Caco-2 (cell line): ENCODE results near the gene SHANK1. TPM values are rescaled to one million over a fixed set of nuclear protein-coding genes. Genes with fewer than 3 reads are reported as not detected.

Experiments
- BruUV-seq: library from RNA; stranded (reverse); fragments of 400-500 nt; replicated peaks from 2 replicates; lab custom pipeline; 2021; lab: Mats Ljungman, UMichigan
- CTCF ChIA-PET: fragments of 300-600 bp; sonication (Branson Sonifier 250); formaldehyde crosslinking; loops from one replicate; lab custom pipeline; 2022; ENCODE audit warnings: antibody characterized with exemption; lab: Charles Lee
- POLR2A ChIA-PET: fragments of 300-600 bp; sonication (Branson Sonifier 250); formaldehyde crosslinking; loops from one replicate; lab custom pipeline; 2022; ENCODE audit warnings: antibody characterized with exemption; lab: Charles Lee
- DNase-seq, 2 experiments: peaks; one replicate each; pipeline versions ENCODE4 v3.0.0 to v3.0.0-alpha.2; 2020 to 2022
- H3K27me3 ChIP-seq: replicated peaks from 2 replicates; pipeline ENCODE4 v1.6.0; 2011; ENCODE audit warnings: low read length; ENCODE audit not compliant: control insufficient read depth, insufficient read depth
- H3K36me3 ChIP-seq: 2 replicates; pipeline ENCODE4 v1.5.1; 2011; ENCODE audit warnings: low read length; ENCODE audit not compliant: control insufficient read depth, insufficient read depth
- H3K4me1 ChIP-seq: fragments of 250-450 bp; sonication (Bioruptor Pico); 2 replicates; pipeline ENCODE4 v1.5.1; 2020; ENCODE audit warnings: mild to moderate bottlenecking
- H3K4me3 ChIP-seq: 2 replicates; pipeline ENCODE4 v1.5.1; 2011; ENCODE audit warnings: low read depth, mild to moderate bottlenecking, control low read depth, low read length
- H3K9me3 ChIP-seq: fragments of 250-450 bp; sonication (Bioruptor Pico); 2 replicates; pipeline ENCODE4 v1.5.1; 2020; ENCODE audit warnings: mild to moderate bottlenecking, moderate library complexity
- H3K27ac Mint-ChIP-seq: one replicate; pipeline ENCODE4 v1.8.0; 2022; ENCODE audit warnings: mixed read lengths; ENCODE audit not compliant: unreplicated experiment
- H3K27me3 Mint-ChIP-seq: one replicate; pipeline ENCODE4 v1.8.0; 2022; ENCODE audit warnings: mixed read lengths; ENCODE audit not compliant: insufficient read depth, unreplicated experiment
- H3K36me3 Mint-ChIP-seq: one replicate; pipeline ENCODE4 v1.8.0; 2022; ENCODE audit warnings: mild to moderate bottlenecking, mixed read lengths; ENCODE audit not compliant: insufficient read depth, unreplicated experiment
- H3K4me1 Mint-ChIP-seq: one replicate; pipeline ENCODE4 v1.8.0; 2022; ENCODE audit warnings: low read depth, mixed read lengths; ENCODE audit not compliant: unreplicated experiment
- H3K4me3 Mint-ChIP-seq: one replicate; pipeline ENCODE4 v1.8.0; 2022; ENCODE audit warnings: mild to moderate bottlenecking, moderate library complexity, mixed read lengths; ENCODE audit not compliant: unreplicated experiment
- H3K9me3 Mint-ChIP-seq: one replicate; pipeline ENCODE4 v1.8.0; 2022; ENCODE audit warnings: mixed read lengths; ENCODE audit not compliant: unreplicated experiment
- CTCF ChIP-seq, 2 experiments: fragments of 200-600 bp in 1 of 2; IDR thresholded peaks; 1 replicate in 1 of 2; 2 replicates in 1 of 2; pipeline versions ENCODE4 v1.5.1 to v1.8.0; 2011 to 2022; ENCODE audit warnings: antibody characterized with exemption in 1 of 2, control low read depth in 1 of 2, inconsistent platforms in 1 of 2, low read depth in 1 of 2, low read length in 1 of 2, mild to moderate bottlenecking in 1 of 2, moderate library complexity in 1 of 2; ENCODE audit not compliant: insufficient read depth in 1 of 2, severe bottlenecking in 1 of 2, unreplicated experiment in 1 of 2
- intact Hi-C: fragments of 100-400 bp; cut with micrococcal nuclease; formaldehyde crosslinking; loops from one replicate; pipeline ENCODE4 v1.10.0; 2022; ENCODE audit not compliant: unreplicated experiment
- total RNA-seq: library from RNA; stranded (reverse); gene quantifications from 2 replicates; pipeline ENCODE4 v1.2.3, GENCODE V29; 2022

SHANK1 gene
- total RNA-seq, 1 experiment from 2014 or later = not detected

GRCh38 chr19:50739132-50739913 lies 19.7 kb upstream of the SHANK1 start:
- Histone ChIP-seq H3K36me3 (no peaks in the 10 kb centered on the region), H3K4me3 (no peak overlapping the region), H3K9me3 (no peaks in the 10 kb centered on the region), H3K27me3 (no peaks in the 10 kb centered on the region; the same call in 1 of the 2 replicates), H3K4me1 (0 out of 2 replicates have a peak, but pooled peaks cover 5% of the 10 kb centered on the region)
- ChIA-PET CTCF (no interaction called here), POLR2A (no interaction called here)
- Mint-ChIP-seq H3K4me1 (no peaks in the 10 kb centered on the region), H3K4me3 (no peak overlapping the region), H3K27ac (no peak overlapping the region), H3K9me3 (no peaks in the 10 kb centered on the region), H3K36me3 (no peaks in the 10 kb centered on the region), H3K27me3 (peaks cover 17% of the 10 kb centered on the region)
- intact Hi-C loops = no loop called here
- no peak for DNase-seq
- TF ChIP-seq CTCF (IDR thresholded peaks at IDR 0.05; ENCODE audit: insufficient read depth in 1 of 2, low read depth in 1 of 2, low read length in 1 of 2, severe bottlenecking in 1 of 2, unreplicated experiment in 1 of 2) = no peak
- BruUV-seq = no TSS peak

GRCh38 chr19:50736338-50736737 lies 16.7 kb upstream of the SHANK1 start:
- Histone ChIP-seq H3K36me3 (no peaks in the 10 kb centered on the region), H3K4me1 (0 out of 2 replicates have a peak, but pooled peaks cover 4% of the 10 kb centered on the region), H3K9me3 (no peaks in the 10 kb centered on the region), H3K27me3 (no peaks in the 10 kb centered on the region; the same call in 1 of the 2 replicates), H3K4me3 (no peak overlapping the region)
- intact Hi-C loops = no loop called here
- ChIA-PET POLR2A (no interaction called here), CTCF (no interaction called here)
- Mint-ChIP-seq H3K27ac (no peak overlapping the region), H3K9me3 (no peaks in the 10 kb centered on the region), H3K4me3 (no peak overlapping the region), H3K4me1 (no peaks in the 10 kb centered on the region), H3K36me3 (no peaks in the 10 kb centered on the region), H3K27me3 (peaks cover 21% of the 10 kb centered on the region)
- BruUV-seq = no TSS peak
- TF ChIP-seq CTCF (IDR thresholded peaks at IDR 0.05; ENCODE audit: insufficient read depth in 1 of 2, low read depth in 1 of 2, low read length in 1 of 2, severe bottlenecking in 1 of 2, unreplicated experiment in 1 of 2) = no peak
- DNase-seq = no peak

GRCh38 chr19:50735869-50736268 lies 16.3 kb upstream of the SHANK1 start:
- BruUV-seq = no TSS peak
- Histone ChIP-seq H3K27me3 (no peaks in the 10 kb centered on the region; the same call in 1 of the 2 replicates), H3K4me1 (no peaks in the 10 kb centered on the region), H3K9me3 (no peaks in the 10 kb centered on the region), H3K36me3 (no peaks in the 10 kb centered on the region), H3K4me3 (no peak overlapping the region)
- CTCF ChIA-PET = no interaction called here
- no peak for TF ChIP-seq CTCF (IDR thresholded peaks at IDR 0.05; ENCODE audit: insufficient read depth in 1 of 2, low read depth in 1 of 2, low read length in 1 of 2, severe bottlenecking in 1 of 2, unreplicated experiment in 1 of 2)
- POLR2A ChIA-PET = no interaction called here
- no peak for DNase-seq
- H3K4me3 Mint-ChIP-seq = no peak overlapping the region
- no peak overlapping the region for H3K27ac Mint-ChIP-seq
- no peaks in the 10 kb centered on the region for H3K9me3 Mint-ChIP-seq
- intact Hi-C loops = no loop called here
- H3K36me3 Mint-ChIP-seq = no peaks in the 10 kb centered on the region
- H3K27me3 Mint-ChIP-seq = peaks cover 21% of the 10 kb centered on the region
- H3K4me1 Mint-ChIP-seq = no peaks in the 10 kb centered on the region
